ENCODE measurements around the gene TBL1X.

Gene TBL1X

GRCh38 chrX:9789555-9789954 lies 324.7 kb downstream of the TBL1X start:
- no peak overlapping the region for H3K4me3 ChIP-seq (ENCODE audit: low read length)
- no peak for TF ChIP-seq ZNF274 (IDR thresholded peaks at IDR 0.05; ENCODE audit: low read depth, low read length)
